ENCODE data around the gene LDB3. TPM values are rescaled to one million over a fixed set of nuclear protein-coding genes. Genes with fewer than 3 reads are reported as not detected.

The LDB3 gene
- total and polyA plus RNA-seq, 8 donors: 0.14 to 2.1 (median 0.44) TPM

DNA sequence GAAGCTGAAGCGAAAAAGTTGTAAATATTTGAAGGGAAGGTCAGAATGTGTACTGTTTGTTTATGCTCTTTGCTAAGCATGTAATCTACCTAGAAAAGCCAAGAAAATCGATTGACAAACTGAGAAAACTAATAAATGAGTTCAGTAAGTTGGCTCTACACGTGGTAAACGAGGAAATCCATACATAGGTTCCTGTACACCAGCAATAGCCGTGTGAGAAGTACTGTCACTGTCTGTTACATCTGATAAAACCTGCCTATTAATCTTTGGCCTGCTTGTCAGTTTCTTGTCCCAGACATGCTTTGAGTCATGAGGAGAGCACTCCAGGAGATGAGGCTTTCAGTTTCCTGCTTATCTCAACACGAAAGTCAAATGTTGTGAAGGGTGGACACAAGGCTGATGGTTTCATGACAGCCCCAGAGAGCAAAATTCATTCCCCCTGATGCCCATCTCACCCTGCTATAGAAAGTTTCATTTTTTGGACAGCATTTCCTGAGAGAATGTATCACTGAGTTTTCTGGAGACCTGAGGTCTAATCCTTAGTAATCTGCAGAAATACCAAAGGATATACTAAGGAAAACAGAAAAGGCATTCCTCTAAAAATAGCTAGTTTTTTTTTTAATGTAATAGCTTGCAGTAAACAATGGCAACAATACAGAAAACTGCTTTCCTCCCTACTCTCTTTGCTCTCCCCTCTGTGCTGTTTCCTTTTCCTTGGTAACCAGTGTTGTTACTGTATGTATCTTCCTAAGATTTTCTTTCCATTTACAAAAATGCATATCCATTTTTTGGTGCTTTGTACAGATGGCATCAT lies 107.0 kb downstream of the LDB3 start:
- Histone ChIP-seq H3K9me3 (no peaks in the 10 kb centered on the region), H3K4me3 (no peak overlapping the region), H3K27me3 (no peaks in the 10 kb centered on the region), H3K4me1 (peaks cover 10 to 19% (median 18%) of the 10 kb centered on the region in 3 donors), H3K36me3 (no peaks in the 10 kb centered on the region), H3K27ac (peak overlapping the region in 1 of 4 donors; percentile 17)
- TF ChIP-seq, protein P1, sequence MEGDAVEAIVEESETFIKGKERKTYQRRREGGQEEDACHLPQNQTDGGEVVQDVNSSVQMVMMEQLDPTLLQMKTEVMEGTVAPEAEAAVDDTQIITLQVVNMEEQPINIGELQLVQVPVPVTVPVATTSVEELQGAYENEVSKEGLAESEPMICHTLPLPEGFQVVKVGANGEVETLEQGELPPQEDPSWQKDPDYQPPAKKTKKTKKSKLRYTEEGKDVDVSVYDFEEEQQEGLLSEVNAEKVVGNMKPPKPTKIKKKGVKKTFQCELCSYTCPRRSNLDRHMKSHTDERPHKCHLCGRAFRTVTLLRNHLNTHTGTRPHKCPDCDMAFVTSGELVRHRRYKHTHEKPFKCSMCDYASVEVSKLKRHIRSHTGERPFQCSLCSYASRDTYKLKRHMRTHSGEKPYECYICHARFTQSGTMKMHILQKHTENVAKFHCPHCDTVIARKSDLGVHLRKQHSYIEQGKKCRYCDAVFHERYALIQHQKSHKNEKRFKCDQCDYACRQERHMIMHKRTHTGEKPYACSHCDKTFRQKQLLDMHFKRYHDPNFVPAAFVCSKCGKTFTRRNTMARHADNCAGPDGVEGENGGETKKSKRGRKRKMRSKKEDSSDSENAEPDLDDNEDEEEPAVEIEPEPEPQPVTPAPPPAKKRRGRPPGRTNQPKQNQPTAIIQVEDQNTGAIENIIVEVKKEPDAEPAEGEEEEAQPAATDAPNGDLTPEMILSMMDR (IDR thresholded peaks at IDR 0.05): no peak
- DNase-seq (no peak), ATAC-seq (peak in 2 of 4 donors; percentile 38 to 59), FAIRE-seq (no peak)
- WGBS, 2 donors: 8 to 9% methylated on average over 6 of the region's 6 CpGs
- intact Hi-C loops (cut with DNase I): no loop called here

DNA sequence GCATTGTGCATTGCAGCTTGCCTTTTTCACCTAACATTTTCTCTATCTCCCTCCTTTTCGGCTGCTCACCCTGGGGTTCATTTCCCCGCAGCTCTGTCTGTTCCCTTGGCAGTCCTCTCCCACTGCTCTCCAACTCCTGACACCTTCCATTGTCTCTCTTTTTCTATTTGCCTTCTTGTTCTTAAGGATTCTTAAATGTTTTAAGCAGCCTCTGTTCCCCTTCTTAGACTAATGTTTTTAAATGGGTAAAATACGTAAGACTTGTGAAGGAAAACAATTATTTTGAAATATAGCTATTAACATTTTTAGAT lies 107.5 kb downstream of the LDB3 start:
- H3K27ac ChIP-seq: no peak overlapping the region
- ATAC-seq (no peak), FAIRE-seq (no peak)

DNA sequence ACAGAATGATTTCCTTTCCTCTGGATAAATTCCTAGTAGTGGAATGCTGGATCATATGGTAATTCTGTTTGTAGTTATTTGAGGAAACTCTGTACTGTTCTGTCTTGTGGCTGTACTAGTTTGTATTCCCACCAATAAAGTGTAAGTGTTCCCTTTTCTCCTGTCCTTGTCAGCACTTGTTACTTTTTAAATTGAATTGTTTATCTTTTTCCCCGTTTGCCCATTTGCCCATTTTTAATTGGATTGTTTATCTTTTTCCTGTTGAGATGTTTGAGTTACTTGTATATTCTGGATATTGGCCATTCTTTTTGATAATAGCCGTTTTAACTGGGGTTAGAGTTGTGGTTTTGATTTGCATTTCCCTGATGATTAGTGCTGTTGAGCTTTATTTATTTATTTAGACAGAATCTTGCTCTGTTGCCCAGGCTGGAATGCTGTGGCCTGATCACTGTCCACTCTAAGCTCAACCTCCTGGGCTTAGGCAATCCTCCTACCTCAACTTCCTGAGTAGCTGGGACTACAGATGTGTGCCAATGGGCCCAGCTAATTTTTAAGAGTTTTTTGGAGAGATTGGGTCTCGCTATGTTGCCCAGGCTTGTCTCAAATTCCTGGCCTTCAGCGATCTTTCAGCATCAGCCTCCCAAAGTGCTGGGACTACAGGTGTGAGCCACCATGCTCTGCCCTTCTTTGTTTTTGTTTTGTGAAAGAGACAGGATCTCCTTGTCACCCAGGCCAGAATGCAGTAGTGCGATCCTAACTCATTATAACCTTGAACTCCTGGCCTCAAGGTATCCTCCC lies 111.1 kb downstream of the LDB3 start:
- intact Hi-C loops (cut with DNase I): no loop called here
- Histone ChIP-seq H3K36me3 (no peaks in the 10 kb centered on the region), H3K4me1 (peaks cover 10 to 17% (median 14%) of the 10 kb centered on the region in 3 donors), H3K9me3 (no peaks in the 10 kb centered on the region), H3K27ac (peak overlapping the region in 1 of 4 donors; percentile 2), H3K27me3 (no peaks in the 10 kb centered on the region), H3K4me3 (no peak overlapping the region)
- DNase-seq: no peak
- TF ChIP-seq, protein P1 (IDR thresholded peaks at IDR 0.05): no peak
- FAIRE-seq: no peak
- ATAC-seq: no peak
- 50 to 61% methylated on average over 5 of the region's 5 CpGs for WGBS, 2 donors

More for the DNA sequence above, 107.5 kb downstream of the LDB3 start:
- H3K27me3 ChIP-seq: no peaks in the 10 kb centered on the region
- no peak overlapping the region for H3K4me3 ChIP-seq
- DNase-seq: no peak
- TF ChIP-seq, protein P1 (IDR thresholded peaks at IDR 0.05): no peak
- H3K9me3 ChIP-seq: no peaks in the 10 kb centered on the region
- 83 to 90% methylated on average over 3 of the region's 3 CpGs for WGBS, 2 donors
- intact Hi-C loops (cut with DNase I): no loop called here
- no peaks in the 10 kb centered on the region for H3K36me3 ChIP-seq
- H3K4me1 ChIP-seq: peaks cover 10 to 19% (median 18%) of the 10 kb centered on the region in 3 donors

DNA sequence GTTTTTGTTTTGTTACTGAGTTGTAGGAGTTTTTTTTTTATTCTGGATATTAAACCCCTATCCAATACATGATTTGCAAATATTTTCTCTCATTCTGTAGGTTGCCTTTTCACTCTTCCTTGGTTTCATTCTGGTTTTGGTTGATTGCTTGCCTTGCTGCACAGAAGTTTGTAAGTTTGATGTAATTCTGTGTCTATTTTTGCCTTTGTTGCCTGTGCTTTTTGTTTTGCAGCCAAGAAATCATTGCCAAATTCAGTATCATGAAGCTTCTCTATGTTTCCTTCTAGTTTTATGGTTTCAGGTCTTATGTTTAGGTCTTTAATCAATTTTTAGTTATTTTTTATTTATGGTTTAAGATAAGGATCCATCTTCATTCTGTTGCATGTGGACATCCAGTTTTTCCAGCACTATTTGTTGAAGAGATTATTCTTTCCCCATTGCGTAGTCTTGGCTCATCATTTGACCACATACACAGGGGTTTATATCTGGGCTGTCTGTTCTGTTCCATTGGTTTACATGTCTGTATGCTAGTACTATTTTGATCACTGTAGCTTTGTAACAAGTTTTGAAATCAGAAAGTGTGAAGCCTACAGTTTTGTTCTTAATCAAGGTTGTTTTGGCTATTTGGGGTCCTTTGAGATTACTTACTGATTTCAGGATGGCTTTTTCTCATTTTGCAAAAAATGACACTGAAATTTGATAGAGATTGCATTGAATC lies 114.5 kb downstream of the LDB3 start:
- peaks cover 0 to 19% (median 7%) of the 10 kb centered on the region in 3 donors for H3K4me1 ChIP-seq
- intact Hi-C loops (cut with DNase I): no loop called here
- no peaks in the 10 kb centered on the region for H3K27me3 ChIP-seq
- FAIRE-seq (no peak), DNase-seq (no peak), ATAC-seq (no peak)
- H3K36me3 ChIP-seq: no peaks in the 10 kb centered on the region
- H3K9me3 ChIP-seq: no peaks in the 10 kb centered on the region
- TF ChIP-seq, protein P1 (IDR thresholded peaks at IDR 0.05): no peak
- no peak overlapping the region for H3K4me3 ChIP-seq
- whole genome bisulfite sequencing, 2 donors: 92 to 95% methylated on average over 1 of the region's 1 CpG
- H3K27ac ChIP-seq: no peak overlapping the region

Data from pancreas (tissue), 10 donors.